K562 (cell line): ENCODE results near the gene MAD1L1. TPM values are rescaled to one million over a fixed set of nuclear protein-coding genes. Genes with fewer than 3 reads are reported as not detected.

Source experiments
- DIDO1 ChIP-seq: fragments of 450-650 bp; IDR thresholded peaks from 2 replicates; pipeline ENCODE4 v1.6.1; 2016; ENCODE audit warnings: low read depth, missing biosample characterization, missing genetic modification characterization
- MAFF ChIP-seq: IDR thresholded peaks from 2 replicates; pipeline ENCODE4 v1.6.1; 2012; ENCODE audit warnings: low read length, improper control_type of control experiment
- MYNN ChIP-seq, 2 experiments: sonication (generic); formaldehyde crosslinking in 1 of 2; IDR thresholded peaks; 2 replicates each; pipeline versions ENCODE4 v1.5.0 to v1.6.1; 2016 to 2020; ENCODE audit warnings: antibody characterized with exemption in 1 of 2, missing genetic modification reagents in 1 of 2
- NONO ChIP-seq, 2 experiments: fragments of 200-400 bp in 1 of 2; fragments of 450-650 bp in 1 of 2; formaldehyde crosslinking in 1 of 2; IDR thresholded peaks; 2 replicates each; pipeline ENCODE4 v1.6.1; 2017; ENCODE audit warnings: low read depth in 2 of 2, mild to moderate bottlenecking in 2 of 2, moderate library complexity in 2 of 2, low read length in 1 of 2
- NR4A1 ChIP-seq, 2 experiments: fragments of 250-450 bp in 1 of 2; fragments of 450-650 bp in 1 of 2; sonication (Bioruptor Pico) in 1 of 2; IDR thresholded peaks; 2 replicates each; pipeline versions ENCODE4 v1.4.0 to v1.6.1; 2016 to 2020; ENCODE audit warnings: mild to moderate bottlenecking in 2 of 2, missing compliant biosample characterization in 1 of 2, missing genetic modification characterization in 1 of 2, moderate library complexity in 1 of 2
- ZNF780A ChIP-seq: fragments of 250-450 bp; sonication (Bioruptor Pico); IDR thresholded peaks from 2 replicates; pipeline ENCODE4 v1.5.0; 2021; ENCODE audit warnings: mild to moderate bottlenecking
- polyA plus RNA-seq, 8 experiments: library from polyadenylated mRNA; depleted of rRNA in 4 of 8; stranded (reverse) in 5 of 8; unstranded in 3 of 8; fragments of >200 nt; fragmentation: Nextera tagmentation in 2 of 8; fragmentation: Illumina TruSeq in 1 of 8; extraction: Ambion mirVana in 2 of 8; extraction: Trizol in 1 of 8; gene quantifications; 2 replicates each; pipeline versions ENCODE4 v1.2.1 to v1.2.3, GENCODE V29; 2011 to 2014; ENCODE audit warnings: inconsistent platforms in 1 of 8, missing spikeins in 1 of 8
- total RNA-seq, 7 experiments: library from RNA; depleted of rRNA in 6 of 7; stranded (reverse); fragments of >200 nt in 6 of 7; fragmentation: Illumina TruSeq in 2 of 7; extraction: Trizol in 2 of 7; gene quantifications; 2 replicates each; pipeline versions ENCODE4 v1.2.1 to v1.2.3, GENCODE V29; 2011 to 2021; ENCODE audit warnings: low replicate concordance in 1 of 7
- TF ChIP-seq, protein P1 (sequence below): fragments of 250-450 bp; sonication (Bioruptor Pico); IDR thresholded peaks from 2 replicates; pipeline ENCODE4 v1.5.0; 2022; ENCODE audit warnings: mild to moderate bottlenecking
- TF ChIP-seq, protein P2 (sequence below): fragments of 450-650 bp; IDR thresholded peaks from 2 replicates; pipeline ENCODE4 v1.6.1; 2016; ENCODE audit warnings: mild to moderate bottlenecking, moderate library complexity
- TF ChIP-seq, protein P3 (sequence below): sonication (generic); formaldehyde crosslinking; IDR thresholded peaks from 2 replicates; pipeline ENCODE4 v1.8.0; 2023; ENCODE audit warnings: mild to moderate bottlenecking, missing genetic modification reagents

MAD1L1 gene
- total and polyA plus RNA-seq, 9 of the 15 experiments (the other 6 are each of a cell fraction or from before 2014, with no cell fraction given) = 1.7 to 89.7 (median 18.0) TPM

DNA sequence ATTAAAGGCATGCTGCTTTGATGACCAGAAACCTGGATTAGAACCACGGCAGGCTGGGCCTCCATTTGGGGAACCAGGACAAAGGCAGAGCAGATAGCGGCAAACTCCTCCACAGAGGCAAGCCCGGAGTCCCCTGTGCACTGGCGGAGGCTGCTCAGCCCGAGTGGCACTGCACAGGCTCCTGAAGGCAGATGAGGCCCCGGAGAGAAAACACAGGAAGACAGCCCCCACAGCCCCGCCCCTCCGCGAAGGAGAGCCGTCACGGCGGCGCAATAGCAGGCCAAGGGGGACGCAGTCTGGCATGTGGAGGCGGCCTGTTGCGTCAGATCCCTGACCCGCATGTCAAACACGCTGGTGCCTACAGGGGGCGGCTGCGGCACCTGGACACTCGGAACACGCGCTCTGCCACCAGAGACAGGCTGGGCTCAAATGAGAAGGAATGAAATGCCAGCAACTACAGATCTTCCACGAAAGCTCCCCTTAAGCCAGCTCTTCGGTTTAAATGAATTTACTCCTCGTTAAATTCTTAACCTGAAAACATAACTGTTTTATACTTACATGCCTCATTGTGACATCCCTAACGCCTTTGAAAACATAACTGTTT lies 128.5 kb downstream of the MAD1L1 start (continued):
- TF ChIP-seq, protein P1, sequence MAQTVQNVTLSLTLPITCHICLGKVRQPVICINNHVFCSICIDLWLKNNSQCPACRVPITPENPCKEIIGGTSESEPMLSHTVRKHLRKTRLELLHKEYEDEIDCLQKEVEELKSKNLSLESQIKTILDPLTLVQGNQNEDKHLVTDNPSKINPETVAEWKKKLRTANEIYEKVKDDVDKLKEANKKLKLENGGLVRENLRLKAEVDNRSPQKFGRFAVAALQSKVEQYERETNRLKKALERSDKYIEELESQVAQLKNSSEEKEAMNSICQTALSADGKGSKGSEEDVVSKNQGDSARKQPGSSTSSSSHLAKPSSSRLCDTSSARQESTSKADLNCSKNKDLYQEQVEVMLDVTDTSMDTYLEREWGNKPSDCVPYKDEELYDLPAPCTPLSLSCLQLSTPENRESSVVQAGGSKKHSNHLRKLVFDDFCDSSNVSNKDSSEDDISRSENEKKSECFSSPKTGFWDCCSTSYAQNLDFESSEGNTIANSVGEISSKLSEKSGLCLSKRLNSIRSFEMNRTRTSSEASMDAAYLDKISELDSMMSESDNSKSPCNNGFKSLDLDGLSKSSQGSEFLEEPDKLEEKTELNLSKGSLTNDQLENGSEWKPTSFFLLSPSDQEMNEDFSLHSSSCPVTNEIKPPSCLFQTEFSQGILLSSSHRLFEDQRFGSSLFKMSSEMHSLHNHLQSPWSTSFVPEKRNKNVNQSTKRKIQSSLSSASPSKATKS (CRISPR knock-in tag) = no peak
- TF ChIP-seq, protein P2, sequence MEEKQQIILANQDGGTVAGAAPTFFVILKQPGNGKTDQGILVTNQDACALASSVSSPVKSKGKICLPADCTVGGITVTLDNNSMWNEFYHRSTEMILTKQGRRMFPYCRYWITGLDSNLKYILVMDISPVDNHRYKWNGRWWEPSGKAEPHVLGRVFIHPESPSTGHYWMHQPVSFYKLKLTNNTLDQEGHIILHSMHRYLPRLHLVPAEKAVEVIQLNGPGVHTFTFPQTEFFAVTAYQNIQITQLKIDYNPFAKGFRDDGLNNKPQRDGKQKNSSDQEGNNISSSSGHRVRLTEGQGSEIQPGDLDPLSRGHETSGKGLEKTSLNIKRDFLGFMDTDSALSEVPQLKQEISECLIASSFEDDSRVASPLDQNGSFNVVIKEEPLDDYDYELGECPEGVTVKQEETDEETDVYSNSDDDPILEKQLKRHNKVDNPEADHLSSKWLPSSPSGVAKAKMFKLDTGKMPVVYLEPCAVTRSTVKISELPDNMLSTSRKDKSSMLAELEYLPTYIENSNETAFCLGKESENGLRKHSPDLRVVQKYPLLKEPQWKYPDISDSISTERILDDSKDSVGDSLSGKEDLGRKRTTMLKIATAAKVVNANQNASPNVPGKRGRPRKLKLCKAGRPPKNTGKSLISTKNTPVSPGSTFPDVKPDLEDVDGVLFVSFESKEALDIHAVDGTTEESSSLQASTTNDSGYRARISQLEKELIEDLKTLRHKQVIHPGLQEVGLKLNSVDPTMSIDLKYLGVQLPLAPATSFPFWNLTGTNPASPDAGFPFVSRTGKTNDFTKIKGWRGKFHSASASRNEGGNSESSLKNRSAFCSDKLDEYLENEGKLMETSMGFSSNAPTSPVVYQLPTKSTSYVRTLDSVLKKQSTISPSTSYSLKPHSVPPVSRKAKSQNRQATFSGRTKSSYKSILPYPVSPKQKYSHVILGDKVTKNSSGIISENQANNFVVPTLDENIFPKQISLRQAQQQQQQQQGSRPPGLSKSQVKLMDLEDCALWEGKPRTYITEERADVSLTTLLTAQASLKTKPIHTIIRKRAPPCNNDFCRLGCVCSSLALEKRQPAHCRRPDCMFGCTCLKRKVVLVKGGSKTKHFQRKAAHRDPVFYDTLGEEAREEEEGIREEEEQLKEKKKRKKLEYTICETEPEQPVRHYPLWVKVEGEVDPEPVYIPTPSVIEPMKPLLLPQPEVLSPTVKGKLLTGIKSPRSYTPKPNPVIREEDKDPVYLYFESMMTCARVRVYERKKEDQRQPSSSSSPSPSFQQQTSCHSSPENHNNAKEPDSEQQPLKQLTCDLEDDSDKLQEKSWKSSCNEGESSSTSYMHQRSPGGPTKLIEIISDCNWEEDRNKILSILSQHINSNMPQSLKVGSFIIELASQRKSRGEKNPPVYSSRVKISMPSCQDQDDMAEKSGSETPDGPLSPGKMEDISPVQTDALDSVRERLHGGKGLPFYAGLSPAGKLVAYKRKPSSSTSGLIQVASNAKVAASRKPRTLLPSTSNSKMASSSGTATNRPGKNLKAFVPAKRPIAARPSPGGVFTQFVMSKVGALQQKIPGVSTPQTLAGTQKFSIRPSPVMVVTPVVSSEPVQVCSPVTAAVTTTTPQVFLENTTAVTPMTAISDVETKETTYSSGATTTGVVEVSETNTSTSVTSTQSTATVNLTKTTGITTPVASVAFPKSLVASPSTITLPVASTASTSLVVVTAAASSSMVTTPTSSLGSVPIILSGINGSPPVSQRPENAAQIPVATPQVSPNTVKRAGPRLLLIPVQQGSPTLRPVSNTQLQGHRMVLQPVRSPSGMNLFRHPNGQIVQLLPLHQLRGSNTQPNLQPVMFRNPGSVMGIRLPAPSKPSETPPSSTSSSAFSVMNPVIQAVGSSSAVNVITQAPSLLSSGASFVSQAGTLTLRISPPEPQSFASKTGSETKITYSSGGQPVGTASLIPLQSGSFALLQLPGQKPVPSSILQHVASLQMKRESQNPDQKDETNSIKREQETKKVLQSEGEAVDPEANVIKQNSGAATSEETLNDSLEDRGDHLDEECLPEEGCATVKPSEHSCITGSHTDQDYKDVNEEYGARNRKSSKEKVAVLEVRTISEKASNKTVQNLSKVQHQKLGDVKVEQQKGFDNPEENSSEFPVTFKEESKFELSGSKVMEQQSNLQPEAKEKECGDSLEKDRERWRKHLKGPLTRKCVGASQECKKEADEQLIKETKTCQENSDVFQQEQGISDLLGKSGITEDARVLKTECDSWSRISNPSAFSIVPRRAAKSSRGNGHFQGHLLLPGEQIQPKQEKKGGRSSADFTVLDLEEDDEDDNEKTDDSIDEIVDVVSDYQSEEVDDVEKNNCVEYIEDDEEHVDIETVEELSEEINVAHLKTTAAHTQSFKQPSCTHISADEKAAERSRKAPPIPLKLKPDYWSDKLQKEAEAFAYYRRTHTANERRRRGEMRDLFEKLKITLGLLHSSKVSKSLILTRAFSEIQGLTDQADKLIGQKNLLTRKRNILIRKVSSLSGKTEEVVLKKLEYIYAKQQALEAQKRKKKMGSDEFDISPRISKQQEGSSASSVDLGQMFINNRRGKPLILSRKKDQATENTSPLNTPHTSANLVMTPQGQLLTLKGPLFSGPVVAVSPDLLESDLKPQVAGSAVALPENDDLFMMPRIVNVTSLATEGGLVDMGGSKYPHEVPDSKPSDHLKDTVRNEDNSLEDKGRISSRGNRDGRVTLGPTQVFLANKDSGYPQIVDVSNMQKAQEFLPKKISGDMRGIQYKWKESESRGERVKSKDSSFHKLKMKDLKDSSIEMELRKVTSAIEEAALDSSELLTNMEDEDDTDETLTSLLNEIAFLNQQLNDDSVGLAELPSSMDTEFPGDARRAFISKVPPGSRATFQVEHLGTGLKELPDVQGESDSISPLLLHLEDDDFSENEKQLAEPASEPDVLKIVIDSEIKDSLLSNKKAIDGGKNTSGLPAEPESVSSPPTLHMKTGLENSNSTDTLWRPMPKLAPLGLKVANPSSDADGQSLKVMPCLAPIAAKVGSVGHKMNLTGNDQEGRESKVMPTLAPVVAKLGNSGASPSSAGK = peak; percentile 98
- TF ChIP-seq NONO (IDR thresholded peaks at IDR 0.05; ENCODE audit: low read depth in 2 of 2, low read length in 1 of 2) (0 out of 4 replicates have a peak, but pooled peaks of 1 of the 2 experiments have one; percentile 44), NR4A1 (CRISPR knock-in tag; IDR thresholded peaks at IDR 0.05) (no peak), NR4A1 (tag; IDR thresholded peaks at IDR 0.05) (no peak), MYNN (IDR thresholded peaks at IDR 0.05) (peak; percentile 61; the same call in 1 of the 2 replicates), MYNN (CRISPR knock-in tag; IDR thresholded peaks at IDR 0.05) (no peak), ZNF780A (CRISPR knock-in tag) (no peak), MAFF (no peak), DIDO1 (tag) (no peak)
- TF ChIP-seq, protein P3, sequence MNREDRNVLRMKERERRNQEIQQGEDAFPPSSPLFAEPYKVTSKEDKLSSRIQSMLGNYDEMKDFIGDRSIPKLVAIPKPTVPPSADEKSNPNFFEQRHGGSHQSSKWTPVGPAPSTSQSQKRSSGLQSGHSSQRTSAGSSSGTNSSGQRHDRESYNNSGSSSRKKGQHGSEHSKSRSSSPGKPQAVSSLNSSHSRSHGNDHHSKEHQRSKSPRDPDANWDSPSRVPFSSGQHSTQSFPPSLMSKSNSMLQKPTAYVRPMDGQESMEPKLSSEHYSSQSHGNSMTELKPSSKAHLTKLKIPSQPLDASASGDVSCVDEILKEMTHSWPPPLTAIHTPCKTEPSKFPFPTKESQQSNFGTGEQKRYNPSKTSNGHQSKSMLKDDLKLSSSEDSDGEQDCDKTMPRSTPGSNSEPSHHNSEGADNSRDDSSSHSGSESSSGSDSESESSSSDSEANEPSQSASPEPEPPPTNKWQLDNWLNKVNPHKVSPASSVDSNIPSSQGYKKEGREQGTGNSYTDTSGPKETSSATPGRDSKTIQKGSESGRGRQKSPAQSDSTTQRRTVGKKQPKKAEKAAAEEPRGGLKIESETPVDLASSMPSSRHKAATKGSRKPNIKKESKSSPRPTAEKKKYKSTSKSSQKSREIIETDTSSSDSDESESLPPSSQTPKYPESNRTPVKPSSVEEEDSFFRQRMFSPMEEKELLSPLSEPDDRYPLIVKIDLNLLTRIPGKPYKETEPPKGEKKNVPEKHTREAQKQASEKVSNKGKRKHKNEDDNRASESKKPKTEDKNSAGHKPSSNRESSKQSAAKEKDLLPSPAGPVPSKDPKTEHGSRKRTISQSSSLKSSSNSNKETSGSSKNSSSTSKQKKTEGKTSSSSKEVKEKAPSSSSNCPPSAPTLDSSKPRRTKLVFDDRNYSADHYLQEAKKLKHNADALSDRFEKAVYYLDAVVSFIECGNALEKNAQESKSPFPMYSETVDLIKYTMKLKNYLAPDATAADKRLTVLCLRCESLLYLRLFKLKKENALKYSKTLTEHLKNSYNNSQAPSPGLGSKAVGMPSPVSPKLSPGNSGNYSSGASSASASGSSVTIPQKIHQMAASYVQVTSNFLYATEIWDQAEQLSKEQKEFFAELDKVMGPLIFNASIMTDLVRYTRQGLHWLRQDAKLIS (CRISPR knock-in tag) = peak; percentile 88
